Psoas muscle (tissue), 8 donors: ENCODE measurements around the gene ALK. TPM values are rescaled to one million over a fixed set of nuclear protein-coding genes. Genes with fewer than 3 reads are reported as not detected.
A peak's percentile ranks its signal among the peaks of the same experiment; 100 is the strongest.

Experiments
- ATAC-seq, 4 donors: fragments of 200-7000 bp; cut with Tn5 transposase; one replicate each; pipeline ENCODE4 v1.9.1; 2020; ENCODE audit warnings: moderate library complexity in 3 of 4, mild to moderate bottlenecking in 2 of 4
- DNase-seq, 2 donors: peaks; one replicate each; pipeline ENCODE4 v3.0.0-alpha.2; 2020
- H3K27ac ChIP-seq: fragments of 200-600 bp; one replicate; pipeline ENCODE4 v1.8.0; 2022
- H3K27me3 ChIP-seq, 3 donors: fragments of 200-600 bp in 1 of 3; one replicate each; pipeline versions ENCODE4 v1.6.1 to v1.8.0; 2013 to 2022; ENCODE audit warnings: low read length in 2 of 3, mild to moderate bottlenecking in 2 of 3, moderate library complexity in 1 of 3; ENCODE audit not compliant: insufficient read depth in 3 of 3
- H3K36me3 ChIP-seq, 2 donors: fragments of 200-600 bp in 1 of 2; one replicate each; pipeline versions ENCODE4 v1.6.1 to v1.8.0; 2013 to 2022; ENCODE audit warnings: low read depth in 1 of 2, mild to moderate bottlenecking in 1 of 2, moderate library complexity in 1 of 2; ENCODE audit not compliant: insufficient read depth in 1 of 2
- H3K4me1 ChIP-seq: fragments of 200-600 bp; one replicate; pipeline ENCODE4 v1.8.0; 2022
- H3K4me3 ChIP-seq: fragments of 200-600 bp; one replicate; pipeline ENCODE4 v1.8.0; 2022; ENCODE audit warnings: mild to moderate bottlenecking
- H3K9me3 ChIP-seq: fragments of 200-600 bp; one replicate; pipeline ENCODE4 v1.8.0; 2022
- CTCF ChIP-seq: fragments of 200-600 bp; IDR thresholded peaks from one replicate; pipeline ENCODE4 v1.8.0; 2022; ENCODE audit warnings: antibody characterized with exemption
- whole genome bisulfite sequencing, 3 donors: extraction: QIAGEN DNeasy Blood & Tissue Kit; methylation state at CpG; one replicate each; pipeline versions ENCODE4 v1.1.6 to v1.1.7; 2013; 5-methylcytosine and 5-hydroxymethylcytosine counted together
- intact Hi-C, 2 donors: fragments of 100-400 bp; cut with DNase I; formaldehyde crosslinking; loops; one replicate each; pipeline versions ENCODE4 v1.11.0 to v1.14.2; 2022
- polyA plus RNA-seq, 3 donors: library from polyadenylated mRNA; stranded (reverse); fragments of 200-250 nt; gene quantifications; one replicate each; pipeline ENCODE4 v1.2.3, GENCODE V29; 2013
- total RNA-seq, 4 donors: library from RNA; stranded (reverse); fragmentation: NEBNext Ultra II Directional in 2 of 4; extraction: Animal tissue kit (Norgen Biotek cat#: 25700) in 2 of 4; gene quantifications; one replicate each; pipeline versions ENCODE4 v1.2.1 to v1.2.4, GENCODE V29; 2021 to 2023
- donor health status: healthy with polysubstance abuse.
- donor health status: DM: no; HTN: no; CAD: no; lungs with moderate emphysema.
- donor health status: Bipolar disorder and iron deficiency.
- donor health status: healthy.
- donor health status: DM: yes; HTN: yes; CAD: no.
- donor health status: DM: no; HTN: no; CAD: no.
- donor health status: DM: no; HTN: no; CAD: no.
- donor health status: DM: yes; HTN: yes; CAD: no.

The ALK gene
- total and polyA plus RNA-seq, 7 donors = 0.03 to 0.32 (median 0.08) TPM; not detected in 2

DNA sequence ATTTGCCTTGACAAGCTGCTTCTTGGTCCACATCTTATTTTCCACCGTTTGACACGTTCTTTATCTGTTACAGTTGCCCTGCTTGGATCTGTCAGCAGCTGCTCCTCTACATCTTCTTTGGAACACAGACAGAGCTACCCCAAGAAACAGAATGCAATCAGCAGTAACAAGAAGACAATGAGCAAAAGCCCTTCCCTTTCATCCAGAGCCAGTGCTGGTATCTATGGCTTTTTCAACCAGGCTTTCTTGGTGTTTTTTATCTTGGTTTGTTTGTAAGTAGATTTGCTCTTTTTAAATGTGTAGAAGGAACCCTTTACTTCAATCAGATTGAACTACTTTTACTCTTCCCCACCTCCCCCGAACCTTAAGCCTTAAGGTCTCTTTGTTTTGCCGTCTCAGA lies 764.3 kb downstream of the ALK start:
- Histone ChIP-seq H3K27me3 (no peaks in the 10 kb centered on the region), H3K4me3 (no peak overlapping the region), H3K4me1 (no peaks in the 10 kb centered on the region), H3K36me3 (peaks cover 3 to 92% of the 10 kb centered on the region in 2 donors), H3K9me3 (no peaks in the 10 kb centered on the region), H3K27ac (no peak overlapping the region)
- no peak for TF ChIP-seq CTCF
- WGBS, 3 donors = 53 to 63% (median 62%) methylated on average over 4 of the region's 4 CpGs
- intact Hi-C loops = loop anchor here in 1 of 2 donors (5.0 kb wide), 1 partner anchor 35 kb away; no protein-coding TSS in a partner anchor
- no peak for DNase-seq
- ATAC-seq = no peak

- no peaks in the 10 kb centered on the region for H3K9me3 ChIP-seq
- TF ChIP-seq CTCF = no peak
- WGBS, 3 donors = 40 to 54% (median 51%) methylated on average over 2 of the region's 2 CpGs
Measured at GRCh38 chr2:29155578-29155977, 765.8 kb downstream of the ALK start.

GRCh38 chr2:29154610-29155009 lies 766.8 kb downstream of the ALK start:
- H3K27ac ChIP-seq = no peak overlapping the region
- intact Hi-C loops = loop anchor here in 1 of 2 donors (5.0 kb wide), 1 partner anchor 32 kb away; no protein-coding TSS in a partner anchor
- TF ChIP-seq CTCF = no peak
- no peak overlapping the region for H3K4me3 ChIP-seq
- H3K9me3 ChIP-seq = no peaks in the 10 kb centered on the region
- 96 to 100% (median 96%) methylated on average over 2 of the region's 2 CpGs for WGBS, 3 donors
- no peaks in the 10 kb centered on the region for H3K27me3 ChIP-seq
- ATAC-seq = no peak
- H3K36me3 ChIP-seq = peaks cover 0 to 74% of the 10 kb centered on the region in 2 donors
- no peak for DNase-seq
- no peaks in the 10 kb centered on the region for H3K4me1 ChIP-seq

More at GRCh38 chr2:29155578-29155977, 765.8 kb downstream of the ALK start:
- intact Hi-C loops = loop anchor here in 1 of 2 donors (5.0 kb wide), 1 partner anchor 33 kb away; no protein-coding TSS in a partner anchor
- H3K4me1 ChIP-seq = no peaks in the 10 kb centered on the region
- no peak overlapping the region for H3K27ac ChIP-seq
- no peaks in the 10 kb centered on the region for H3K27me3 ChIP-seq
- H3K4me3 ChIP-seq = no peak overlapping the region
- DNase-seq = no peak
- peaks cover 0 to 82% of the 10 kb centered on the region in 2 donors for H3K36me3 ChIP-seq
- peak in 3 of 4 donors; percentile 39 to 46 (median 42) for ATAC-seq

GRCh38 chr2:29147963-29148362 lies 773.4 kb downstream of the ALK start:
- no peak overlapping the region for H3K27ac ChIP-seq
- no peak for TF ChIP-seq CTCF
- WGBS, 3 donors = 75 to 92% (median 84%) methylated on average over 3 of the region's 3 CpGs
- H3K36me3 ChIP-seq = peaks cover 0 to 48% of the 10 kb centered on the region in 2 donors
- no peak overlapping the region for H3K4me3 ChIP-seq
- no peaks in the 10 kb centered on the region for H3K27me3 ChIP-seq
- intact Hi-C loops = no loop called here
- DNase-seq (no peak), ATAC-seq (peak in 1 of 4 donors; percentile 21)
- H3K9me3 ChIP-seq = no peaks in the 10 kb centered on the region
- no peaks in the 10 kb centered on the region for H3K4me1 ChIP-seq

- no peaks in the 10 kb centered on the region for H3K27me3 ChIP-seq
- no peak for TF ChIP-seq CTCF
- H3K27ac ChIP-seq = no peak overlapping the region
- WGBS, 3 donors = 85 to 95% (median 93%) methylated on average over 3 of the region's 3 CpGs
- H3K36me3 ChIP-seq = peaks cover 0 to 35% of the 10 kb centered on the region in 2 donors
- ATAC-seq = no peak
- DNase-seq = no peak
- intact Hi-C loops = no loop called here
- H3K9me3 ChIP-seq = no peaks in the 10 kb centered on the region
- H3K4me3 ChIP-seq = no peak overlapping the region
- no peaks in the 10 kb centered on the region for H3K4me1 ChIP-seq
Measured at GRCh38 chr2:29146197-29146596, 775.2 kb downstream of the ALK start.
